ENCODE measurements around the gene CSF1. TPM values are rescaled to one million over a fixed set of nuclear protein-coding genes. Genes with fewer than 3 reads are reported as not detected.

CSF1 gene
- total and polyA plus RNA-seq, 2 of the 13 experiments (the other 11 are each of a cell fraction or from before 2014, with no cell fraction given), result 4.6 to 13.3 TPM

GRCh38 chr1:109892561-109893368 is 17.9 kb upstream of the CSF1 start (continued):
- TF ChIP-seq ELF3 (CRISPR knock-in tag; IDR thresholded peaks at IDR 0.05) (peak; percentile 48; the same call in 1 of the 2 replicates), ZNF44 (CRISPR knock-in tag; IDR thresholded peaks at IDR 0.05) (no peak), CERS6 (CRISPR knock-in tag; IDR thresholded peaks at IDR 0.05) (no peak), TEAD3 (CRISPR knock-in tag; optimal IDR thresholded peaks at IDR 0.05; ENCODE audit: borderline replicate concordance) (peak; percentile 10), ZNF567 (CRISPR knock-in tag; IDR thresholded peaks at IDR 0.05; ENCODE audit: borderline replicate concordance) (no peak), XBP1 (CRISPR knock-in tag; IDR thresholded peaks at IDR 0.05) (no peak), SP140L (CRISPR knock-in tag; IDR thresholded peaks at IDR 0.05; ENCODE audit: borderline replicate concordance) (no peak), HOXD1 (CRISPR knock-in tag; IDR thresholded peaks at IDR 0.05) (no peak), LCORL (IDR thresholded peaks at IDR 0.05) (no peak), LCORL (CRISPR knock-in tag; IDR thresholded peaks at IDR 0.05) (no peak), CENPT (CRISPR knock-in tag; IDR thresholded peaks at IDR 0.05; ENCODE audit: low read depth) (no peak)

GRCh38 chr1:109893532-109894171 is 17.0 kb upstream of the CSF1 start:
- 95% methylated on average over 7 of the region's 7 CpGs for WGBS (ENCODE audit: low lambda C conversion rate)
- Histone ChIP-seq H3K79me2 (ENCODE audit: insufficient read depth, low read length) (no peaks in the 10 kb centered on the region), H3K27me3 (ENCODE audit: control insufficient read depth in 1 of 2, insufficient read depth in 2 of 2, low read length in 2 of 2) (peaks cover 0 to 3% of the 10 kb centered on the region in 2 experiments; a peak in 1 of 5 replicates), H3K4me3 (replicated peaks in 1 of 3; ENCODE audit: insufficient read depth in 1 of 3, low read depth in 2 of 3, low read length in 3 of 3) (no peak overlapping the region), H3K9ac (ENCODE audit: insufficient read depth, low read depth, low read length) (no peak overlapping the region), H2AFZ (ENCODE audit: low read length) (no peak overlapping the region), H3K4me2 (ENCODE audit: low read depth, low read length) (no peak overlapping the region), H4K20me1 (ENCODE audit: insufficient read depth, low read length) (no peaks in the 10 kb centered on the region), H3K9me3 (ENCODE audit: low read length) (no peaks in the 10 kb centered on the region), H3K36me3 (replicated peaks in 1 of 2; ENCODE audit: control insufficient read depth in 1 of 2, insufficient read depth in 2 of 2, low read length in 2 of 2) (no peaks in the 10 kb centered on the region), H3K27ac (ENCODE audit: extremely low read length, insufficient read depth, low read length) (no peak overlapping the region), H3K4me1 (ENCODE audit: insufficient read depth, low read length) (peaks cover 86% of the 10 kb centered on the region)
- CTCF ChIA-PET (ENCODE audit: low intra/inter-chr PET ratio, low total read pairs), result no interaction called here
- intact Hi-C loops (cut with micrococcal nuclease; ENCODE audit: unreplicated experiment), result no loop called here
- in situ Hi-C loops (cut with HindIII; ENCODE audit: extremely low pct_ligation_motif_present, low pct_unique_long_range_greater_than_20kb), result no loop called here
- BruUV-seq (replicated peaks), result no TSS peak
- no peak for DNase-seq (ENCODE audit: low spot score)
- POLR2A ChIA-PET, result interaction anchor here (2.5 kb wide), 1 partner anchor 17 kb away, joined by 7 read pairs; no protein-coding TSS in a partner anchor
- no peak for ATAC-seq
- no peak for FAIRE-seq
- TF ChIP-seq SALL2 (CRISPR knock-in tag; IDR thresholded peaks at IDR 0.05) (no peak), ZNF589 (CRISPR knock-in tag; conservative IDR thresholded peaks at IDR 0.05) (no peak), CENPBD1 (CRISPR knock-in tag; IDR thresholded peaks at IDR 0.05; ENCODE audit: borderline replicate concordance, low read depth) (no peak), ZNF749 (CRISPR knock-in tag; IDR thresholded peaks at IDR 0.05; ENCODE audit: borderline replicate concordance) (no peak), KLF11 (CRISPR knock-in tag; IDR thresholded peaks at IDR 0.05) (no peak), ZBTB8A (CRISPR knock-in tag; IDR thresholded peaks at IDR 0.05; ENCODE audit: borderline replicate concordance, low read depth) (no peak), HNRNPK (IDR thresholded peaks at IDR 0.05; ENCODE audit: low read depth, low read length, poor library complexity, severe bottlenecking) (no peak), ATF6 (CRISPR knock-in tag; conservative IDR thresholded peaks at IDR 0.05) (no peak), IRF2 (CRISPR knock-in tag; IDR thresholded peaks at IDR 0.05) (no peak), SATB2 (CRISPR knock-in tag; IDR thresholded peaks at IDR 0.05) (no peak)

Measured in HepG2 (cell line).